IgD-negative memory B cell (primary cell): Measurements from ENCODE around the gene DLGAP1. TPM values are rescaled to one million over a fixed set of nuclear protein-coding genes. Genes with fewer than 3 reads are reported as not detected.

Experiments used
- H3K27ac Mint-ChIP-seq, 3 donors: one replicate each; pipeline ENCODE4 v1.8.0; 2020 to 2022; ENCODE audit warnings: mild to moderate bottlenecking in 3 of 3, mixed read lengths in 3 of 3, moderate library complexity in 1 of 3
- H3K27me3 Mint-ChIP-seq: one replicate; pipeline ENCODE4 v1.8.0; 2021; ENCODE audit warnings: mixed read lengths
- H3K36me3 Mint-ChIP-seq: one replicate; pipeline ENCODE4 v1.8.0; 2020; ENCODE audit warnings: mild to moderate bottlenecking, mixed read lengths
- H3K4me1 Mint-ChIP-seq, 3 donors: one replicate each; pipeline ENCODE4 v1.8.0; 2020 to 2022; ENCODE audit warnings: mixed read lengths in 3 of 3, mild to moderate bottlenecking in 1 of 3
- H3K4me3 Mint-ChIP-seq, 4 donors: one replicate each; pipeline ENCODE4 v1.8.0; 2020 to 2022; ENCODE audit warnings: mild to moderate bottlenecking in 4 of 4, mixed read lengths in 4 of 4, moderate library complexity in 3 of 4
- H3K9me3 Mint-ChIP-seq, 3 donors: one replicate each; pipeline ENCODE4 v1.8.0; 2020 to 2021; ENCODE audit warnings: mixed read lengths in 3 of 3, mild to moderate bottlenecking in 1 of 3
- polyA plus RNA-seq: library from polyadenylated mRNA; unstranded; fragments of 300-500 nt; fragmentation: Illumina TruSeq; gene quantifications from one replicate; pipeline ENCODE4 v1.2.3, GENCODE V29; 2021

Gene DLGAP1
- polyA plus RNA-seq, 1 donor from 2014 or later, result not detected

DNA sequence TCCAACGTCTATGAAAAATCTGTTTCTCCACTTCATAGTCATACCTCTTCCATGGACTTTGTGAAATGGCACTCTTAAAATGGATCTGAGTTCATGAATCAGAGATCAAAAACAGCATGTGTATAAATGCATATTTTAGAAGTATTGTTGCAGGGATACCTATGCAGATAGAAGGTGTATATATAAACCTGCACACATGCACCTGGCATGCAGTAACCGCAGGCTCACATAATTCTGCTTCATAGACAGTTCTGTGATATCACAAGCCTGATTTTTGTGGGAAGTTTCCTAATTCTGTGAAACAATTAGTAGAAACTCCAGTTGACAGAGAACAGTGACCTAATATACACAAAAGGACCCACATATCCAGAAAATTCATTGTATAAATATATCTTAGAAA, 583.4 kb downstream of the DLGAP1 start:
- no peak overlapping the region for H3K4me3 Mint-ChIP-seq
- peaks cover 0 to 2% (median 0%) of the 10 kb centered on the region in 3 donors for H3K4me1 Mint-ChIP-seq
- no peak overlapping the region for H3K27ac Mint-ChIP-seq
- no peaks in the 10 kb centered on the region for H3K9me3 Mint-ChIP-seq
- H3K27me3 Mint-ChIP-seq, result peaks cover 3% of the 10 kb centered on the region
- H3K36me3 Mint-ChIP-seq, result no peaks in the 10 kb centered on the region

DNA sequence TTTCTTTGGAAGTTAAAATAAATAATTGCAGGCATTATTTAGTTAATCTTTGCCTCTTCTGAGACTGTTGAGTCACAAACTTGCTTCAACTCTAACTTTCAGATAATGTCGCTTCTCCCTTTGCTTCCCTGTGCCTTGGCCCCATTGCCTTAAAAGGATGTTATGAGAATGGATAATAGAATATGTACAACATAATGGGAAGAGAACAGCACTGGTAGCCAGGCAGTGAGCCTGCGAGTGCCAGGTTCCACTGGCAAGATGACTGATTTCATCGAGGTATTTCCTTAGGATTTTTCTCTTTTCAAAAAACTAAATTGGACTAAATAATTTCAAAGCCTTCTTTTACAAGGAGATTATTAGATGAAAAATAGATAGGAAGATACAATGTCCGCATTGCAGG, 584.2 kb downstream of the DLGAP1 start:
- H3K36me3 Mint-ChIP-seq, result no peaks in the 10 kb centered on the region

GRCh38 chr18:3869848-3870247, 585.3 kb downstream of the DLGAP1 start:
- Mint-ChIP-seq H3K36me3 (no peaks in the 10 kb centered on the region), H3K4me1 (peaks cover 0 to 2% (median 0%) of the 10 kb centered on the region in 3 donors), H3K27me3 (peaks cover 3% of the 10 kb centered on the region), H3K27ac (no peak overlapping the region), H3K9me3 (no peaks in the 10 kb centered on the region), H3K4me3 (no peak overlapping the region)

More for the DNA sequence above, 584.2 kb downstream of the DLGAP1 start:
- Mint-ChIP-seq H3K4me3 (no peak overlapping the region), H3K27me3 (peaks cover 3% of the 10 kb centered on the region), H3K9me3 (no peaks in the 10 kb centered on the region), H3K4me1 (peaks cover 0 to 2% (median 0%) of the 10 kb centered on the region in 3 donors), H3K27ac (no peak overlapping the region)

DNA sequence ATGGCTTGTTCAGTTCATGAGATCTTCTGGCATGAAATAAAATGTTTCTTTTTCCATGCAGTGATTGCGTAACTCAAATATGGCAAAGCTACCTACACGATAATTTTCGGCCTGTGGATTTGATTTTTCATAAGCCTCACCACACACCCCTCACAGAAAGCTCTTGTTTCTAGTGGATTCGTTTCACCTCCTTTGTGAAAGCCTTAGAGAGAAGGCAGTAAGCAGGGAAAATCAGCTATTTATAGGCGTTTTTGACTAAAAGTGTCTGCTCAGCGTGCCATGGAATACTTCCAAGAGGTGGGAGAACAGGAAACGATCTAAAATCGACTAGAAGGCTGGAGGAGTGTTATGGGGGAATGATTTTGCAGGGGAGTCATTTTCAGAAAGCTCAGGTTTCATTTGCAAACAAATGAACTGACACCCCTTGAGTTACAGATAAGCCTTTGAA, 587.2 kb downstream of the DLGAP1 start:
- Mint-ChIP-seq H3K36me3 (no peaks in the 10 kb centered on the region), H3K4me3 (no peak overlapping the region), H3K4me1 (no peaks in the 10 kb centered on the region), H3K27me3 (peaks cover 3% of the 10 kb centered on the region), H3K27ac (no peak overlapping the region), H3K9me3 (no peaks in the 10 kb centered on the region)

GRCh38 chr18:3867236-3867635, 587.9 kb downstream of the DLGAP1 start:
- H3K36me3 Mint-ChIP-seq, result no peaks in the 10 kb centered on the region
- H3K27me3 Mint-ChIP-seq, result peaks cover 4% of the 10 kb centered on the region
- no peak overlapping the region for H3K4me3 Mint-ChIP-seq
- peaks cover 0 to 3% (median 0%) of the 10 kb centered on the region in 3 donors for H3K9me3 Mint-ChIP-seq
- H3K4me1 Mint-ChIP-seq, result no peaks in the 10 kb centered on the region
- no peak overlapping the region for H3K27ac Mint-ChIP-seq

- Mint-ChIP-seq H3K4me3 (no peak overlapping the region), H3K36me3 (no peaks in the 10 kb centered on the region), H3K27me3 (peaks cover 3% of the 10 kb centered on the region), H3K9me3 (peaks cover 0 to 3% (median 0%) of the 10 kb centered on the region in 3 donors), H3K4me1 (no peaks in the 10 kb centered on the region), H3K27ac (no peak overlapping the region)
Measured at GRCh38 chr18:3864669-3865298, 590.3 kb downstream of the DLGAP1 start.

DNA sequence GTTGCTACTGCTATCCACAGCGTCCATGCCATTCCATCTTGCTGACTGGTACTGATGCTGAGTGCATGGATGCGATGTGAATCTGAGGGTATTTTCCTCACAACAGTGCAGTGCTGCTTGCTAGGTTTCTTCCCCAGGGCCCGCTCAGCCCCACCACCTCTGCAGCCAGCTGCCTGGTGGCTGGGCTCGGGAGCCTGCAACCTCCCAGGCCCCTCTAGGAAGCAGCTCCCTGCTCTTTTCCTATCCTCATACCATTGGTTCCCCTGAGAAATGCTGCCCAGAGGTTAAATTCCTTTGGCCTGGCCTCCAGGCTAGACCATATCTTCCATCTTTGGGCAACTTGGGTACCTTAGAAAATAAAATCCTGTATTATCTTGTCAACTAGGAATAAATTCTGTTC, 591.5 kb downstream of the DLGAP1 start:
- no peaks in the 10 kb centered on the region for H3K4me1 Mint-ChIP-seq
- H3K4me3 Mint-ChIP-seq, result no peak overlapping the region
- no peaks in the 10 kb centered on the region for H3K36me3 Mint-ChIP-seq
- peaks cover 0 to 3% (median 0%) of the 10 kb centered on the region in 3 donors for H3K9me3 Mint-ChIP-seq
- peaks cover 3% of the 10 kb centered on the region for H3K27me3 Mint-ChIP-seq
- no peak overlapping the region for H3K27ac Mint-ChIP-seq

DNA sequence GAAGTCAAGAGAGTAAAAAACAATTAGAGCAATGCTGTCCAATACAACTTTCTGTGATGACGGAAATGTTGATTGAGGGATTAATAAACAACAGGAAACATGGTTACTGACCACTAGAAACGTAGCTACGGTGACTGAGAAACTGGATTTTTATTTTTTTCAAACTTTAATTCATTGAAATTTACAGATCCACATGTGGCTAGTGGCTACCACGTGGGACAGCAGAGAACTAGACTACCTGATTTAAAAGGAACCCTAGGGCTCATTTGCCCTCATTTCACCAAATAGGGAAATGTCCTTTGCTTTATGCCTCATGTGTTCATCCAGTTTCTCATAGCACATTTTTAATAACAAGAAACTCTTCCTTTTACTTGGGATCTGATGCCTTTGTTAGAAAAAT, 592.1 kb downstream of the DLGAP1 start:
- H3K27ac Mint-ChIP-seq, result no peak overlapping the region

GRCh38 chr18:3861495-3861894, 593.6 kb downstream of the DLGAP1 start:
- peaks cover 3% of the 10 kb centered on the region for H3K27me3 Mint-ChIP-seq
- no peak overlapping the region for H3K27ac Mint-ChIP-seq
- no peaks in the 10 kb centered on the region for H3K36me3 Mint-ChIP-seq
- H3K4me1 Mint-ChIP-seq, result no peaks in the 10 kb centered on the region
- no peak overlapping the region for H3K4me3 Mint-ChIP-seq
- peaks cover 0 to 3% (median 0%) of the 10 kb centered on the region in 3 donors for H3K9me3 Mint-ChIP-seq

More for the DNA sequence above, 592.1 kb downstream of the DLGAP1 start:
- Mint-ChIP-seq H3K36me3 (no peaks in the 10 kb centered on the region), H3K27me3 (peaks cover 3% of the 10 kb centered on the region), H3K4me1 (no peaks in the 10 kb centered on the region), H3K9me3 (peaks cover 0 to 3% (median 0%) of the 10 kb centered on the region in 3 donors), H3K4me3 (no peak overlapping the region)

- Mint-ChIP-seq H3K36me3 (no peaks in the 10 kb centered on the region), H3K4me3 (no peak overlapping the region), H3K4me1 (no peaks in the 10 kb centered on the region), H3K27me3 (peaks cover 3% of the 10 kb centered on the region), H3K9me3 (peaks cover 0 to 6% (median 3%) of the 10 kb centered on the region in 3 donors), H3K27ac (no peak overlapping the region)
Measured at GRCh38 chr18:3857544-3857943, 597.6 kb downstream of the DLGAP1 start.

DNA sequence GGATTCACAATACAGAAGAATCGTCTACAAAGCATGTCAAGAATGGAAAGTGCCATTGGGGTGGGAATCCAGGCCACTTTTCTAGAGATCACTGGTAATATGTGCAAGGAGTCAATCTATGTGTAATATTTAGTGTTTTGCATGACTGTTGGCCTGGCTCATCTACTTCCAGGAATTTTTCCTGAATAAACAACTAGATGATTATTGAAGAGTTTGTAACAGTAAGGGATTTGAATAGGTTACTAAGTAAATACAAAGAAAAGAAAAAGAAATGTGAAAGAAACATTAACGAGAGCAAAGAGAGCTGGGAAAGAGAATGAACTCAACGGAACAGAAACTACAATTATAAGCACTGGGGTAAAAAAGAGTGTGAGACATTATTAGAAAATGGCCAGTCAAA, 599.1 kb downstream of the DLGAP1 start:
- Mint-ChIP-seq H3K27me3 (no peaks in the 10 kb centered on the region), H3K4me1 (no peaks in the 10 kb centered on the region), H3K9me3 (peaks cover 0 to 7% (median 5%) of the 10 kb centered on the region in 3 donors), H3K27ac (no peak overlapping the region), H3K36me3 (no peaks in the 10 kb centered on the region), H3K4me3 (no peak overlapping the region)

- Mint-ChIP-seq H3K4me3 (no peak overlapping the region), H3K36me3 (no peaks in the 10 kb centered on the region), H3K27me3 (peaks cover 2% of the 10 kb centered on the region), H3K9me3 (peaks cover 0 to 7% (median 5%) of the 10 kb centered on the region in 3 donors), H3K27ac (no peak overlapping the region), H3K4me1 (no peaks in the 10 kb centered on the region)
Measured at GRCh38 chr18:3852321-3852720, 602.8 kb downstream of the DLGAP1 start.

GRCh38 chr18:3851159-3851558, 603.9 kb downstream of the DLGAP1 start:
- Mint-ChIP-seq H3K27me3 (peaks cover 2% of the 10 kb centered on the region), H3K9me3 (peaks cover 0 to 7% (median 5%) of the 10 kb centered on the region in 3 donors), H3K4me1 (no peaks in the 10 kb centered on the region), H3K36me3 (no peaks in the 10 kb centered on the region), H3K4me3 (no peak overlapping the region), H3K27ac (no peak overlapping the region)

DNA sequence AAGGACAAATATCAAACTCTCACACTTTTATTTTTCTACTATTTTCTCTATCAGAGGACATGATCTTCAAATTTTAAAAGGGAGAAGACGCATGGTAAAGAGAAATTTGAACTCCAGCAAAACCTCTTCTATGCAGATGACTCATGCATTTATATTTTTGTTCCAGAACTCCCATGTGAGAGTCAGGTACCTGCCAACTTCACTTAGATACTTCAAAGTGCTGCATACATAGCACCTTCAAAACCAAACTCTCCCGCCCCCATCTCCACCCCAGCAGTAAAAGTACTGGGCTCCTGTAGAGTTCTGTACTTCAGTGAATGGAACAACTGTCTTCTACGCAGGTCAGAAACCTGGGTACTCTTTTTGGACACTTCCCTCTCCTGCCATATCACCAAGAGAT, 606.8 kb downstream of the DLGAP1 start:
- no peaks in the 10 kb centered on the region for H3K4me1 Mint-ChIP-seq
- H3K36me3 Mint-ChIP-seq, result no peaks in the 10 kb centered on the region
- H3K27ac Mint-ChIP-seq, result no peak overlapping the region
- no peak overlapping the region for H3K4me3 Mint-ChIP-seq
- H3K9me3 Mint-ChIP-seq, result peaks cover 0 to 2% (median 2%) of the 10 kb centered on the region in 3 donors
- peaks cover 3% of the 10 kb centered on the region for H3K27me3 Mint-ChIP-seq

DNA sequence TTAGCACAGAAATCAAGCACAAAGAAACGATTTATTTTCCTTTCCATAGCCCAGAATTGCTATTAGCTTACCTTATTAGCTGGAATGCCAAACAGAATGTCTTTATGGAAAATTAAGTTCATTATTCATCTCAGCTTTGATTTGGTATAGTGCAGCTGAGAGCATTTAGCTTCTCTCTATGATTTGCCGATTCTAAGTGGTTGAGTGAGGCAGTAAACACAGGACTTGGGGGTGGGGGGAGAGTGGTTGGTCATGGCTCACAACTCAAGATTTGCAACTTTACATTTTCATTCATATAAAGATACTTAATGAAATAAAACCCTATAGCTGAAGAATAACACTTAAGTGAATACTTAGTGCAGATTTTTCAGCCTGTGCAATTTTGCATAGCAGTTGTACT, 609.9 kb downstream of the DLGAP1 start:
- Mint-ChIP-seq H3K4me3 (no peak overlapping the region), H3K27me3 (peaks cover 4% of the 10 kb centered on the region), H3K9me3 (peaks cover 0 to 3% (median 0%) of the 10 kb centered on the region in 3 donors), H3K27ac (no peak overlapping the region), H3K4me1 (no peaks in the 10 kb centered on the region), H3K36me3 (no peaks in the 10 kb centered on the region)

GRCh38 chr18:3842844-3843243, 612.3 kb downstream of the DLGAP1 start:
- no peaks in the 10 kb centered on the region for H3K36me3 Mint-ChIP-seq
- H3K27me3 Mint-ChIP-seq, result peaks cover 7% of the 10 kb centered on the region
- H3K27ac Mint-ChIP-seq, result no peak overlapping the region
- H3K4me1 Mint-ChIP-seq, result no peaks in the 10 kb centered on the region
- no peak overlapping the region for H3K4me3 Mint-ChIP-seq
- peaks cover 0 to 3% (median 0%) of the 10 kb centered on the region in 3 donors for H3K9me3 Mint-ChIP-seq
